Smooth muscle cell (in vitro differentiated cells): ENCODE data around the gene PCID2. TPM values are rescaled to one million over a fixed set of nuclear protein-coding genes. Genes with fewer than 3 reads are reported as not detected.

Source experiments
- DNase-seq: peaks from one replicate; lab custom pipeline; 2025; ENCODE audit not compliant: unreplicated experiment; lab: John Stamatoyannopoulos, UW
- H2AFZ ChIP-seq: fragments of 200-600 bp; sonication (generic); 2 replicates; pipeline ENCODE4 v1.6.0; 2016; ENCODE audit warnings: antibody characterized with exemption, low read depth, mild to moderate bottlenecking
- H3F3A ChIP-seq: fragments of 200-600 bp; sonication (generic); 2 replicates; pipeline ENCODE4 v1.6.0; 2017; ENCODE audit warnings: antibody characterized with exemption, low read depth
- H3K27ac ChIP-seq: fragments of 200-600 bp; sonication (generic); 2 replicates; pipeline ENCODE4 v1.5.1; 2016; ENCODE audit warnings: low read depth, mild to moderate bottlenecking
- H3K27me3 ChIP-seq: fragments of 200-600 bp; sonication (generic); 2 replicates; pipeline ENCODE4 v1.6.1; 2016; ENCODE audit warnings: low read depth, mild to moderate bottlenecking
- H3K36me3 ChIP-seq: fragments of 200-600 bp; sonication (generic); 2 replicates; pipeline ENCODE4 v1.5.1; 2016; ENCODE audit warnings: low read depth
- H3K4me1 ChIP-seq: fragments of 200-600 bp; sonication (generic); 2 replicates; pipeline ENCODE4 v1.5.1; 2016; ENCODE audit warnings: low read depth
- H3K4me2 ChIP-seq: fragments of 200-600 bp; sonication (generic); 2 replicates; pipeline ENCODE4 v1.6.0; 2016; ENCODE audit warnings: mild to moderate bottlenecking
- H3K4me3 ChIP-seq: fragments of 200-600 bp; sonication (generic); 2 replicates; pipeline ENCODE4 v1.5.1; 2016; ENCODE audit warnings: mild to moderate bottlenecking
- H3K79me2 ChIP-seq: fragments of 200-600 bp; sonication (generic); 2 replicates; pipeline ENCODE4 v1.6.0; 2016; ENCODE audit warnings: low read depth, mild to moderate bottlenecking
- H3K9ac ChIP-seq: fragments of 200-600 bp; sonication (generic); 2 replicates; pipeline ENCODE4 v1.6.0; 2016; ENCODE audit warnings: low read depth
- H3K9me3 ChIP-seq: fragments of 200-600 bp; sonication (generic); replicated peaks from 2 replicates; pipeline ENCODE4 v1.5.1; 2016; ENCODE audit warnings: low read depth
- H4K20me1 ChIP-seq: fragments of 200-600 bp; sonication (generic); 2 replicates; pipeline ENCODE4 v1.6.0; 2016; ENCODE audit warnings: low read depth
- WGBS: methylation state at CpG from one replicate; pipeline ENCODE4 v1.1.7; 2016; ENCODE audit warnings: low lambda C conversion rate; 5-methylcytosine and 5-hydroxymethylcytosine counted together
- polyA plus RNA-seq: library from polyadenylated mRNA; unstranded; fragments of >200 nt; fragmentation: Nextera tagmentation; extraction: Ambion mirVana; gene quantifications from 2 replicates; pipeline ENCODE4 v1.2.1, GENCODE V29; 2016
- total RNA-seq: library from RNA; depleted of rRNA; stranded (reverse); fragments of >200 nt; gene quantifications from 2 replicates; pipeline ENCODE4 v1.2.3, GENCODE V29; 2014
- TF ChIP-seq, protein P1 (sequence below): fragments of 200-600 bp; sonication (generic); IDR thresholded peaks from 2 replicates; pipeline ENCODE4 v1.5.1; 2017; ENCODE audit warnings: borderline replicate concordance, mild to moderate bottlenecking, antibody characterized with exemption; ENCODE audit not compliant: insufficient read depth, poor library complexity, severe bottlenecking

Gene PCID2
- total and polyA plus RNA-seq, 2 experiments from 2014 or later, result 27.1 to 32.5 TPM

DNA sequence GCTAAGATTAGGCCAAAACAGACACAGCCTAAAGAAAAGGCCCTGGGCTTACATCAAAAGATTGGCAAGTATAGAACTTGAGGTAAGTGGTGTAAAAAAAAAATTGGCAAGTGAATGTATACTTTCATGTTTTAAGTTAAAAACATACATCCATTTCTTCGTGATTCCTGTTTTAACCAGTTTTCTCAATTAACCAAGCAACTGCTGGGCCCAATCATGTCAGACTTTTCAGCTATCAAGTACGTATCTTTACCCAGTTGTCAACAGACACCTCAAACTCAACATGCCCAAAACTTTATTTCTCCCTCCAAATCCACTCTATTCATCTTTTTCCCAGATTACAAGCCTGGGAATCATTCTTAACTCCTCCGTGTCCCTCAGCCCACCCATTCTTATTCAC is 1.0 kb downstream of the PCID2 start:
- Histone ChIP-seq H2AFZ (peak overlapping the region; percentile 85), H3K27me3 (no peaks in the 10 kb centered on the region), H3K79me2 (peaks cover 81% of the 10 kb centered on the region), H3K9ac (peak overlapping the region; percentile 97), H3K4me2 (peak overlapping the region; percentile 97), H3K27ac (peak overlapping the region; percentile 96), H3K9me3 (no peaks in the 10 kb centered on the region), H3K36me3 (no peaks in the 10 kb centered on the region), H3K4me3 (peak overlapping the region; percentile 84), H3K4me1 (peaks cover 11% of the 10 kb centered on the region), H3F3A (peaks cover 10% of the 10 kb centered on the region), H4K20me1 (peaks cover 56% of the 10 kb centered on the region)
- 52% methylated on average over 3 of the region's 3 CpGs for WGBS
- DNase-seq, result no peak
- TF ChIP-seq, protein P1, sequence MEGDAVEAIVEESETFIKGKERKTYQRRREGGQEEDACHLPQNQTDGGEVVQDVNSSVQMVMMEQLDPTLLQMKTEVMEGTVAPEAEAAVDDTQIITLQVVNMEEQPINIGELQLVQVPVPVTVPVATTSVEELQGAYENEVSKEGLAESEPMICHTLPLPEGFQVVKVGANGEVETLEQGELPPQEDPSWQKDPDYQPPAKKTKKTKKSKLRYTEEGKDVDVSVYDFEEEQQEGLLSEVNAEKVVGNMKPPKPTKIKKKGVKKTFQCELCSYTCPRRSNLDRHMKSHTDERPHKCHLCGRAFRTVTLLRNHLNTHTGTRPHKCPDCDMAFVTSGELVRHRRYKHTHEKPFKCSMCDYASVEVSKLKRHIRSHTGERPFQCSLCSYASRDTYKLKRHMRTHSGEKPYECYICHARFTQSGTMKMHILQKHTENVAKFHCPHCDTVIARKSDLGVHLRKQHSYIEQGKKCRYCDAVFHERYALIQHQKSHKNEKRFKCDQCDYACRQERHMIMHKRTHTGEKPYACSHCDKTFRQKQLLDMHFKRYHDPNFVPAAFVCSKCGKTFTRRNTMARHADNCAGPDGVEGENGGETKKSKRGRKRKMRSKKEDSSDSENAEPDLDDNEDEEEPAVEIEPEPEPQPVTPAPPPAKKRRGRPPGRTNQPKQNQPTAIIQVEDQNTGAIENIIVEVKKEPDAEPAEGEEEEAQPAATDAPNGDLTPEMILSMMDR, result no peak

DNA sequence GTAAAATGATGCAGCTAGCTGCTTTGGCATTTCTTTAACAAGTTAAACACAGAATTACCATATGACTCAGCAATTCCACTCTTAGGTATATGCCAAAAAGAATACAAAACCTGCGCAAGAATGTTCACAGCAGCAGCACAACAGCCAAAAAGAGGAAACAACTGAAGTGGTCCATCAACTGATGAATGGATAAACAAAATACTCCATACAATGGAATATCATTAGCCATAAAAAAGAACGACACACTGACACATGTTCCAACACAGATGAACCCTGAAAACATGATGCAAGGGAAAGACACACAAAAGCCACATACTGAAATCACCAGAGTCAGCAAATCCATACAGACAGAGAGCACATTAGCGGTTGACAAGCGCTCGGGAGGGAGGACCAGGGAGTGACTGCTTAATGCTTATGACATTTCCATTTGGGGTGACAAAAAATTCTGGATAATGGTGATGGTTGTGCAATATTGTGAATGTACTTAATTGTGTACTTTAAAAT is 3.0 kb downstream of the PCID2 start:
- 88% methylated on average over 5 of the region's 5 CpGs for WGBS
- peaks cover 6% of the 10 kb centered on the region for H3F3A ChIP-seq
- no peak overlapping the region for H3K4me2 ChIP-seq
- peaks cover 6% of the 10 kb centered on the region for H3K4me1 ChIP-seq
- H4K20me1 ChIP-seq, result peaks cover 54% of the 10 kb centered on the region
- no peak overlapping the region for H3K4me3 ChIP-seq
- H3K9me3 ChIP-seq, result no peaks in the 10 kb centered on the region
- no peaks in the 10 kb centered on the region for H3K36me3 ChIP-seq
- H3K79me2 ChIP-seq, result peaks cover 80% of the 10 kb centered on the region
- DNase-seq, result no peak
- no peaks in the 10 kb centered on the region for H3K27me3 ChIP-seq
- H3K27ac ChIP-seq, result no peak overlapping the region
- H3K9ac ChIP-seq, result no peak overlapping the region
- no peak overlapping the region for H2AFZ ChIP-seq
- TF ChIP-seq, protein P1, result no peak

DNA sequence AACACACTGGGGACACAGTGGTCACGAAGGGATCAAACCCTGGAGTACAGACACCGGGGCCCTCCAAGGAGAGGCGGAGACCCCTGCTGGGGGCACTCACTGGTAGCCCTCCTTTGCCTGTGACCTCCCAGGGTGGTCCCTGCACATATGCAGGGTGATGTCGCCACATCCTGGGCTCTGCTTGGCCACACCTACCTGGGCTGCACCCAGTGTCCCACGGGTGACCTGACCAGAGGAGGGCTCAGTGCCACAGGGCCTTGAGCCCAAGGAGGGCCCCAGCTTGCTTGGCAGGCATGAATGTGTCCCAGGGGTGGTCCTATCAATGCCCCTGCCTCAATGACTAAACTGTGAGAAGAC is 4.1 kb downstream of the PCID2 start:
- H3K27ac ChIP-seq, result no peak overlapping the region
- WGBS, result 81% methylated on average over 5 of the region's 5 CpGs

More for the DNA sequence above, 4.1 kb downstream of the PCID2 start:
- Histone ChIP-seq H3K4me3 (no peak overlapping the region), H2AFZ (no peak overlapping the region), H3K9ac (no peak overlapping the region), H4K20me1 (peaks cover 63% of the 10 kb centered on the region), H3K36me3 (no peaks in the 10 kb centered on the region), H3F3A (peaks cover 6% of the 10 kb centered on the region), H3K4me2 (no peak overlapping the region), H3K79me2 (peaks cover 81% of the 10 kb centered on the region), H3K4me1 (peaks cover 4% of the 10 kb centered on the region), H3K27me3 (no peaks in the 10 kb centered on the region), H3K9me3 (no peaks in the 10 kb centered on the region)
- TF ChIP-seq, protein P1, result no peak
- DNase-seq, result no peak
